ENCODE measurements around the gene ZBTB1.
"Not testable (repeated sequence)": the region's sequence is repeated elsewhere in the genome, so short reads cannot be mapped to it uniquely, and the experiment has no call there.

The ZBTB1 gene

GRCh38 chr14:64522591-64523355, 18.2 kb downstream of the ZBTB1 start:
- no peak for DNase-seq (ENCODE audit: low read depth in 1 of 2, low spot score in 1 of 2)

GRCh38 chr14:64525354-64525753, 20.8 kb downstream of the ZBTB1 start:
- no peak for DNase-seq (ENCODE audit: low read depth in 1 of 2, low spot score in 1 of 2)

- no peak for DNase-seq (ENCODE audit: low read depth in 1 of 2, low spot score in 1 of 2)
Observed at GRCh38 chr14:64531567-64531966, 27.0 kb downstream of the ZBTB1 start.

GRCh38 chr14:64536488-64537245, 32.1 kb downstream of the ZBTB1 start:
- no peak for DNase-seq (ENCODE audit: low read depth in 1 of 2, low spot score in 1 of 2)

- peak; percentile 80 to 92 for DNase-seq (ENCODE audit: low read depth in 1 of 2, low spot score in 1 of 2)
Observed at GRCh38 chr14:64540208-64541202, 35.9 kb downstream of the ZBTB1 start, which contains the start of gene HSPA2. HSPA2 (plus strand) TSS chr14:64540741; CDS start chr14:64540850, 109 bp downstream.

GRCh38 chr14:64541261-64541971, 36.8 kb downstream of the ZBTB1 start:
- DNase-seq (ENCODE audit: low read depth in 1 of 2, low spot score in 1 of 2), result no peak

GRCh38 chr14:64541972-64542835, 37.6 kb downstream of the ZBTB1 start:
- no peak for DNase-seq (ENCODE audit: low read depth in 1 of 2, low spot score in 1 of 2)

- no peak for DNase-seq (ENCODE audit: low read depth in 1 of 2, low spot score in 1 of 2)
Observed at GRCh38 chr14:64542836-64543201, 38.2 kb downstream of the ZBTB1 start.

- DNase-seq (ENCODE audit: low read depth in 1 of 2, low spot score in 1 of 2), result no peak
Observed at GRCh38 chr14:64544607-64545312, 40.2 kb downstream of the ZBTB1 start.

GRCh38 chr14:64549016-64549415, 44.4 kb downstream of the ZBTB1 start:
- no peak for DNase-seq (ENCODE audit: low read depth in 1 of 2, low spot score in 1 of 2)

- DNase-seq (ENCODE audit: low read depth in 1 of 2, low spot score in 1 of 2), result peak in 1 of 2 donors; percentile 13
Observed at GRCh38 chr14:64549791-64550620, 45.4 kb downstream of the ZBTB1 start, which contains the start of gene PPP1R36. PPP1R36 (plus strand) TSS chr14:64549961; CDS start chr14:64549998, 37 bp downstream.

- DNase-seq (ENCODE audit: low read depth in 1 of 2, low spot score in 1 of 2), result no peak
Observed at GRCh38 chr14:64550621-64551333, 46.2 kb downstream of the ZBTB1 start.

- no peak for DNase-seq (ENCODE audit: low read depth in 1 of 2, low spot score in 1 of 2)
Observed at GRCh38 chr14:64554556-64554955, 50.0 kb downstream of the ZBTB1 start.

- DNase-seq (ENCODE audit: low read depth in 1 of 2, low spot score in 1 of 2), result no peak
Observed at GRCh38 chr14:64556526-64556925, 52.0 kb downstream of the ZBTB1 start.

- not testable (repeated sequence) for DNase-seq (ENCODE audit: low read depth in 1 of 2, low spot score in 1 of 2)
Observed at GRCh38 chr14:64558216-64558615, 53.6 kb downstream of the ZBTB1 start.

- DNase-seq (ENCODE audit: low read depth in 1 of 2, low spot score in 1 of 2), result no peak
Observed at GRCh38 chr14:64561631-64562030, 57.1 kb downstream of the ZBTB1 start.

GRCh38 chr14:64562436-64562835, 57.9 kb downstream of the ZBTB1 start:
- no peak for DNase-seq (ENCODE audit: low read depth in 1 of 2, low spot score in 1 of 2)
